ENCODE results near the gene MFRP.

MFRP gene

GRCh38 chr11:119338318-119338890 lies 8.1 kb downstream of the MFRP start (continued):
- TF ChIP-seq ZBTB49 (tag by site-specific recombination; IDR thresholded peaks at IDR 0.05; ENCODE audit: low read depth) (no peak), ZNF398 (tag by site-specific recombination; IDR thresholded peaks at IDR 0.05) (peak; percentile 43), ZBTB8A (tag by site-specific recombination; IDR thresholded peaks at IDR 0.05) (0 out of 2 replicates have a peak, but pooled peaks have one; percentile 11), ZNF76 (tag by site-specific recombination; IDR thresholded peaks at IDR 0.05; ENCODE audit: borderline replicate concordance, low read depth) (peak; percentile 74), ZBTB11 (tag by site-specific recombination; conservative IDR thresholded peaks at IDR 0.05; ENCODE audit: low read depth) (no peak), ZNF366 (tag by site-specific recombination; conservative IDR thresholded peaks at IDR 0.05) (no peak), ZNF645 (tag by site-specific recombination; IDR thresholded peaks at IDR 0.05) (no peak), ZNF624 (tag by site-specific recombination; IDR thresholded peaks at IDR 0.05) (no peak), ZNF211 (tag by site-specific recombination; IDR thresholded peaks at IDR 0.05; ENCODE audit: low read depth) (no peak), PBX3 (CRISPR knock-in tag; IDR thresholded peaks at IDR 0.05) (no peak), ZEB2 (tag by site-specific recombination; IDR thresholded peaks at IDR 0.05) (no peak), ZNF19 (tag by site-specific recombination; IDR thresholded peaks at IDR 0.05; ENCODE audit: low read depth) (no peak), ZNF571 (tag by site-specific recombination; IDR thresholded peaks at IDR 0.05) (no peak), SCRT1 (tag by site-specific recombination; IDR thresholded peaks at IDR 0.05; ENCODE audit: borderline replicate concordance) (no peak), ZNF416 (tag by site-specific recombination; IDR thresholded peaks at IDR 0.05) (no peak), ZNF510 (tag by site-specific recombination; IDR thresholded peaks at IDR 0.05; ENCODE audit: insufficient replicate concordance) (no peak), SP2 (tag by site-specific recombination; IDR thresholded peaks at IDR 0.05) (no peak), ZNF658 (tag by site-specific recombination; IDR thresholded peaks at IDR 0.05) (no peak), INSM2 (tag by site-specific recombination; IDR thresholded peaks at IDR 0.05) (no peak), ZNF660 (tag by site-specific recombination; IDR thresholded peaks at IDR 0.05) (0 out of 2 replicates have a peak, but pooled peaks have one; percentile 22), ZSCAN4 (tag by site-specific recombination; IDR thresholded peaks at IDR 0.05) (no peak), ZNF629 (tag by site-specific recombination; IDR thresholded peaks at IDR 0.05) (no peak), ZNF391 (tag by site-specific recombination; IDR thresholded peaks at IDR 0.05; ENCODE audit: borderline replicate concordance, low read depth) (no peak), MEIS1 (CRISPR knock-in tag; IDR thresholded peaks at IDR 0.05; ENCODE audit: borderline replicate concordance) (no peak)

All from HEK293 (cell line).